BJ (cell line): ENCODE data around the gene CIAO2A. TPM values are rescaled to one million over a fixed set of nuclear protein-coding genes. Genes with fewer than 3 reads are reported as not detected.

ENCODE experiments used
- CTCF ChIA-PET: fragments of 350-600 bp; formaldehyde crosslinking; extraction: SDS; loops from one replicate; lab custom pipeline; 2021; ENCODE audit warnings: antibody characterized with exemption, inconsistent platforms; lab: Yijun Ruan, JAX
- POLR2A ChIA-PET: fragments of 300-600 bp; sonication (Branson Sonifier 250); formaldehyde crosslinking; extraction: SDS; loops from one replicate; lab custom pipeline; 2021; ENCODE audit warnings: antibody characterized with exemption; lab: Charles Lee
- DNase-seq: peaks from one replicate; pipeline ENCODE4 v3.0.0-alpha.2; 2011; ENCODE audit warnings: low read depth
- H3K27me3 ChIP-seq: 2 replicates; pipeline ENCODE4 v1.6.0; 2011; ENCODE audit warnings: low read length; ENCODE audit not compliant: control insufficient read depth, insufficient read depth
- H3K36me3 ChIP-seq: 2 replicates; pipeline ENCODE4 v1.5.1; 2011; ENCODE audit warnings: low read length; ENCODE audit not compliant: control insufficient read depth, insufficient read depth
- H3K4me3 ChIP-seq: 2 replicates; pipeline ENCODE4 v1.5.1; 2011; ENCODE audit warnings: low read depth, mild to moderate bottlenecking, control low read depth, low read length
- polyA plus RNA-seq: library from polyadenylated mRNA; depleted of rRNA; stranded (reverse); fragments of >200 nt; gene quantifications from 2 replicates; pipeline ENCODE4 v1.2.3, GENCODE V29; 2011
- TF ChIP-seq, protein P1 (sequence below): IDR thresholded peaks from 2 replicates; pipeline ENCODE4 v1.5.1; 2011; ENCODE audit warnings: low read depth, mild to moderate bottlenecking, control low read depth, inconsistent platforms, low read length, moderate library complexity; ENCODE audit not compliant: insufficient read depth

The CIAO2A gene
- polyA plus RNA-seq, 1 experiment, result 24.6 TPM

DNA sequence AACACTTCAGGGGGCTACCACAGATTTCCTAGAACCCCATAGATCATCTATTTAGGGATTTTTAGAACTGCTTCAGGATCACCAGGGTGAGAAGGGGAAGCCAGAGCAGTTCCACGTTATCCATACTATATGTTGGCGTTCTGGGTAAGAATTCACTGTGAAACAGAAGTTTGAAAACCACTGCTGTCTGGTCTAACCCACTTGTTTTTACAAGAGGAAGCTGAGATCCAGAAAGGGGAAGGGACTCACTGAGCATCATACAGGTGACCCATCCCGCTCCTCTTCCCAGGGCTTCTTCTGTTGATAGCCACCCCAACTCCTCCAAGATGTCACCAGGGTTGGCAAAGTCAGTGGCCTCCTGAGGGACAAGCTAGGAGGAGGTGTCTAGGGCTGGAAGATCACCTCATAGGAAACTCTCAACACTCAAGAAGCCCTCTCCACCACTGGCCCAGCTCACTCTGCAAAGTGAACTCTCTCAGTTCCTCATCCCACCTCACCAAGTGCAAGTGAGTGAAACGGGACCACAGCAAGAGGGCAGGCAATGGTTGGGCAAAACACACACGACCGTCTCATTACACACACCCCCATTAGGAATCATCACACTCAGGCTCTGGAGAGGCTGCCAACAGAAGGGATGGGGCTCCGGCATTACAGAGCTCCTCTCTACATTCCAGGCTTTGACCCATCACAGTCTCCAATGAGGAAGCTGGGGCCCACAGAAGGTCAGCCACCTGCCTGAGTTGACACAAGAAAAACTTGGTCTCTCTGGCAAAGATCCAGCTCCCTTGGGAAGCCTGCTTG lies 49.1 kb downstream of the CIAO2A start:
- ChIA-PET CTCF (interaction anchor here (0.8 to 3.0 kb wide), 5 partner anchors 8 to 293 kb away, joined by 3 to 21 read pairs (median 3); no protein-coding TSS in a partner anchor), POLR2A (no interaction called here)
- no peaks in the 10 kb centered on the region for H3K27me3 ChIP-seq
- no peaks in the 10 kb centered on the region for H3K36me3 ChIP-seq
- DNase-seq, result no peak
- peak overlapping the region; percentile 57 for H3K4me3 ChIP-seq
- TF ChIP-seq, protein P1, sequence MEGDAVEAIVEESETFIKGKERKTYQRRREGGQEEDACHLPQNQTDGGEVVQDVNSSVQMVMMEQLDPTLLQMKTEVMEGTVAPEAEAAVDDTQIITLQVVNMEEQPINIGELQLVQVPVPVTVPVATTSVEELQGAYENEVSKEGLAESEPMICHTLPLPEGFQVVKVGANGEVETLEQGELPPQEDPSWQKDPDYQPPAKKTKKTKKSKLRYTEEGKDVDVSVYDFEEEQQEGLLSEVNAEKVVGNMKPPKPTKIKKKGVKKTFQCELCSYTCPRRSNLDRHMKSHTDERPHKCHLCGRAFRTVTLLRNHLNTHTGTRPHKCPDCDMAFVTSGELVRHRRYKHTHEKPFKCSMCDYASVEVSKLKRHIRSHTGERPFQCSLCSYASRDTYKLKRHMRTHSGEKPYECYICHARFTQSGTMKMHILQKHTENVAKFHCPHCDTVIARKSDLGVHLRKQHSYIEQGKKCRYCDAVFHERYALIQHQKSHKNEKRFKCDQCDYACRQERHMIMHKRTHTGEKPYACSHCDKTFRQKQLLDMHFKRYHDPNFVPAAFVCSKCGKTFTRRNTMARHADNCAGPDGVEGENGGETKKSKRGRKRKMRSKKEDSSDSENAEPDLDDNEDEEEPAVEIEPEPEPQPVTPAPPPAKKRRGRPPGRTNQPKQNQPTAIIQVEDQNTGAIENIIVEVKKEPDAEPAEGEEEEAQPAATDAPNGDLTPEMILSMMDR, result no peak

DNA sequence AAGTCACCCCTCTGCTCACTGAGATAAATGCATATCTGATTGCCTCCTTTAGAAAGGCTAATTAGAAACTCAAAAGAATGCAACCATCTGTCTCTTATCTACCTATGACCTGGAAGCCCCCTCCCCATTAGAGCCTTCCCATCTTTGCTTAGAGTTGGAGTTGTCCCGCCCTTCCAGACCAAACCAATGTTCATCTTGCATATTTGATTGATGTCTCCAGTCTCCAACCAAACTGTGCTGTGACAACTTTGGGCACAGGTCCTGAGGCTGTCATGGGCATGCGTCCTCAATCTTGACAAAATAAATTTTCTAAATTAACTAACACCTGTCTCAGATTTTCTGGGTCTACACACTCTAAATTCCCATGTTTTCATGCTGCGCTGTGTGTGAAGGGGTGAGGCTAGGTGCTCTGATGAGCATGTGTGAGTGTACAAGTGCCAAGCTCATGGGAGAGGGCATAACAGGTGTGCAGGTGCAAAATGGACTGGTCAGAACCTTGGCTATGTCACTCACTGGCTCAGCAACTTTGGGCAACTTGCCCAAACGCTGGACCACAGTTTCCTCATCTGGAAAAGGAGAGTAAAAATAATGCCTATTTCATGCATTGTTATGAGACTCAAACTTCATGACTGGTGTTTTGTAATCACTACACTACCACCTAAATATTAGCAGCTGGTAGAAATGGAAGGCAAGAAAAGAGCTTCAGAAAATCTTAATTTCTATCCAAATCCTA lies 54.6 kb downstream of the CIAO2A start:
- no peaks in the 10 kb centered on the region for H3K27me3 ChIP-seq
- no peak for DNase-seq
- ChIA-PET CTCF (interaction anchor here (1.2 to 2.1 kb wide), 5 partner anchors 10 to 287 kb away, joined by 3 to 8 read pairs (median 3); no protein-coding TSS in a partner anchor), POLR2A (no interaction called here)
- TF ChIP-seq, protein P1, result no peak
- peaks cover 15% of the 10 kb centered on the region for H3K36me3 ChIP-seq
- no peak overlapping the region for H3K4me3 ChIP-seq

DNA sequence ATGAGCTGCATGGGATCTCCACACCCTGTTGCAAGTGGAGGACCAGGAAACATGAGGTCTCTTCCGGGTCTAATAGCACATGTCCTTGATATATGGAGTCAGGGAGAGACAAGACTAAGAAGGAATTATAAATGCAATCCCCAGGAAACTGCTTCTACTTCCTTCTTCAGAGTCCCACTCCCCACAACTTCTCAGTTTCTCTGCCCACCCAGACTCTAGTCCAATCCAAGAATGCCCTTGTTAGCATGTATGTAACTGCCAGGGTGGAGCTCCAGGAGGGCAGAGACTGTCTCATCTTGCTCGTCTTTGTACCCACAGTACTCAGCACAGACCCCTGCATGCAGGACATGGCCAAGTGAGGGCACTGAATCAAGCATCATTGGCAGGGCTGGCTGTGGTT lies 55.7 kb downstream of the CIAO2A start:
- Histone ChIP-seq H3K36me3 (peaks cover 15% of the 10 kb centered on the region), H3K27me3 (no peaks in the 10 kb centered on the region), H3K4me3 (no peak overlapping the region)
- CTCF ChIA-PET, result interaction anchor here (0.9 to 4.5 kb wide), 2 partner anchors 8 to 91 kb away, joined by 3 to 21 read pairs; partner anchors contain the start of gene DAPK2
- POLR2A ChIA-PET, result no interaction called here
- no peak for DNase-seq
- TF ChIP-seq, protein P1, result no peak

DNA sequence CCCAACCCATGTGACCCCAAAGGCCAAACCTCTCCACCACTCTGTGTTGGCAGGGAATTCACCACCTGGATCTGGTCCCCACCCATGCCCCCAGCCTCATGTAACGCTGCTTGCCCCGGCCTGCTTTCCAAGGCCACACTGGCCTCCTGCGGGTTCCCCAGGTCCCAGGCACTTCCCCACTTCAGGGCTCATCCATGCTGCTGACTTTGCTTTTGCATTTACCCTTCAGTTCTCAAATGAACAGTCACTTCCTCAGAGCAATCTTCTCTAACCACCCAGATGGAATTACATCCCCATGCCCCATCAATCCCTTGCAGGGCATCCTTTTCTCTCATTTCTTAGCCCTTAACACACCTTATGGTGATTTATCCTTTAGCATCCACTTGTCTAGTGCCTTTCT lies 56.5 kb downstream of the CIAO2A start:
- Histone ChIP-seq H3K4me3 (no peak overlapping the region), H3K36me3 (peaks cover 15% of the 10 kb centered on the region), H3K27me3 (no peaks in the 10 kb centered on the region)
- ChIA-PET POLR2A (no interaction called here), CTCF (interaction anchor here (0.9 to 4.5 kb wide), 2 partner anchors 9 to 92 kb away, joined by 4 to 21 read pairs; partner anchors contain the start of gene DAPK2)
- TF ChIP-seq, protein P1, result no peak
- DNase-seq, result no peak

DNA sequence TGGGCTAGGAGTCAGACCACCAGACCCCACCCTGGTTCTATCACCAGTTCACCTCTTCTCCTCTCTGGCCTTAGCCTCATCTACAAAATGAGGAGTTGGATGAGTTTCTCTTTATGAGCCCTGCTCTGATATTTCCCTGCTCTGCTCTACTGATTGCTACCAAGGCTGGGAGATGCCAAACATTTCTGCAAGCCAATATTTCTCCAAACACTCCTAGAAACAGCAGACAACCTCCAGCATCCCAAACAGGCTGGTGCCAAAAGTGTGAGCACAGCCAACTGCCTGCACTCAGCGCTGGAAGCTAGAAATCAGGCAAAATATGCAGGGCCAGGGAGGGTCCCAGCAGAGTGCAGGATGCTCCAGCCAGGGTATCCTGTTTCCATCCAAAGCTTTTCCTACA lies 58.1 kb downstream of the CIAO2A start:
- H3K36me3 ChIP-seq, result peaks cover 15% of the 10 kb centered on the region
- DNase-seq, result no peak
- H3K4me3 ChIP-seq, result no peak overlapping the region
- H3K27me3 ChIP-seq, result no peaks in the 10 kb centered on the region
- TF ChIP-seq, protein P1, result no peak
- ChIA-PET CTCF (interaction anchor here (0.9 to 4.5 kb wide), 2 partner anchors 10 to 284 kb away, joined by 3 to 21 read pairs; partner anchors contain the start of gene DAPK2), POLR2A (no interaction called here)
